GM12801 (cell line): Measurements from ENCODE around the gene SLC38A6.

Source experiments
- TF ChIP-seq, protein P1 (sequence below): IDR thresholded peaks from one replicate; pipeline ENCODE4 v1.5.1; 2011; ENCODE audit warnings: control low read depth; ENCODE audit not compliant: insufficient read length; ENCODE audit errors: extremely low read depth

Gene SLC38A6

DNA sequence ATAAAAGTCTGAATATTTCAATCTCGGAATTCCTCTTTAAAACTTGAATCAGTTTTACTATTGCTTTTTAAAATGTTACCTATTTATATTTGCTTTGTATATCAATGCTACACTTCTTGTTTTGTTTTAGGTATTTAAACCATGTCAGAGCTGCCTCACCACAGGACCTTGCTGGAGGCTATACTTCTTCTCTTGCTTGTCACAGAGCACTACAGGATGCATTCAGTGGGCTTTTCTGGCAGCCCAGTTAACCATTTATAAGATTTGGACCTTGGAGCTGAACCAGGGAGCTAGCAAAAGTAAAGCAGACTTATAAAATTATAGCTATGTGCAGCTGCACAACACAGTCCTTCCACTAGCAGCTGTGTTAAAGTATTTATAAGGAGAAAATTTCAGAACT, 12.9 kb upstream of the SLC38A6 start:
- TF ChIP-seq, protein P1, sequence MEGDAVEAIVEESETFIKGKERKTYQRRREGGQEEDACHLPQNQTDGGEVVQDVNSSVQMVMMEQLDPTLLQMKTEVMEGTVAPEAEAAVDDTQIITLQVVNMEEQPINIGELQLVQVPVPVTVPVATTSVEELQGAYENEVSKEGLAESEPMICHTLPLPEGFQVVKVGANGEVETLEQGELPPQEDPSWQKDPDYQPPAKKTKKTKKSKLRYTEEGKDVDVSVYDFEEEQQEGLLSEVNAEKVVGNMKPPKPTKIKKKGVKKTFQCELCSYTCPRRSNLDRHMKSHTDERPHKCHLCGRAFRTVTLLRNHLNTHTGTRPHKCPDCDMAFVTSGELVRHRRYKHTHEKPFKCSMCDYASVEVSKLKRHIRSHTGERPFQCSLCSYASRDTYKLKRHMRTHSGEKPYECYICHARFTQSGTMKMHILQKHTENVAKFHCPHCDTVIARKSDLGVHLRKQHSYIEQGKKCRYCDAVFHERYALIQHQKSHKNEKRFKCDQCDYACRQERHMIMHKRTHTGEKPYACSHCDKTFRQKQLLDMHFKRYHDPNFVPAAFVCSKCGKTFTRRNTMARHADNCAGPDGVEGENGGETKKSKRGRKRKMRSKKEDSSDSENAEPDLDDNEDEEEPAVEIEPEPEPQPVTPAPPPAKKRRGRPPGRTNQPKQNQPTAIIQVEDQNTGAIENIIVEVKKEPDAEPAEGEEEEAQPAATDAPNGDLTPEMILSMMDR = no peak

DNA sequence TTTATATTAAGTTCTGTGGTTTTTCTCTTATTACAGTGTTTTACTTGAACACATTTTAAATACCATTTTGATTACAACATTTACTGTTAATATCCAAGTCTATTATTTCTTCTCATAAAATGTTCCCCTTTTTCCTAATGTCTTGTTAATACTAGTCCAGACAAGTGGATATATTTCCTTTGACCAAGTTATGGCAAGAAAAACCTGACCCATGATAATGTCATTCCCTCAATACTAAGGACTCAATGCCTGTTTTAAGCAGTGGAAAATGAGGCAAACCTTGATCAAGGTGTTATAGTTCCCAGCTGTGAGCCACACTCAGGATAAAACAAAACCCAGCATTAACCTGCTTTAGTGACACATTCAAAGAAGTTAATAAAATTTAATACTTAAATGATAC, 12.4 kb upstream of the SLC38A6 start:
- TF ChIP-seq, protein P1 = no peak

DNA sequence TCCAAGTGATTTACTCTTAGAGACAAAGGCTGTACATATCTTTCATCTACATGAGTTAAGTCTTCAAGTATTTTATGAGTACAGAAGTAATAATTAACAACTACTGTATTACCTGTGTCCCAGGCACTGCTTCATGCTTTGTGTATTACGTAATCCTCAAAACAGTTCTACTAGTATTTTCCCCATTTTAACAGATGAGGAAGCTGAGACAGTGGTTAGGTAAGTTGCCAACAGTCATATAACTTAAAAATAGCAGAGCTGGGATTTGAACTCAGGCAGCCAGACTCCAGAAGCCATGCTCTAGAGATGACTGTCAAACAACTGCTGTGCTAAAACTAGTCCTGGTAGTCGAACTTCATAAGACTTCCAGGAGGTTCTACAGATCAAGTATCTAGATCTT, 10.9 kb upstream of the SLC38A6 start:
- TF ChIP-seq, protein P1 = no peak

DNA sequence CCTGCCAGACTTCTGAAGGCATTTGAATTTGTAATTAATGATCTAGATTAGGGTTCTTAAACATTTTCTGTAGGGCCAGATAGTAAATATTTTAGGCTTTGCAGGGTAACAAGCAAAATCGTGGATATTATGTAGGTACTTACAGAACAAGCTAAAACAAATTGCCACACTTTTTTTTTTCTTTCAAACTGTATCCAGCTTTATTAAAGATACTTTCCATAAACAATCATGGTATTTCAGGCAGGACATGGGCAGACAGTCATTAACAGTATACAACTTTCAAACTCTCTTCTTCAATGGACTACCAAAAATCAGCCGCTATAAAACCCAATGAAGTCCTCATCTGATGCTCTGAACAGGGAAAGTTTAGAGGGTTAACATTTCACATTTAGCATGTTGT, 9.8 kb upstream of the SLC38A6 start:
- TF ChIP-seq, protein P1 = no peak

DNA sequence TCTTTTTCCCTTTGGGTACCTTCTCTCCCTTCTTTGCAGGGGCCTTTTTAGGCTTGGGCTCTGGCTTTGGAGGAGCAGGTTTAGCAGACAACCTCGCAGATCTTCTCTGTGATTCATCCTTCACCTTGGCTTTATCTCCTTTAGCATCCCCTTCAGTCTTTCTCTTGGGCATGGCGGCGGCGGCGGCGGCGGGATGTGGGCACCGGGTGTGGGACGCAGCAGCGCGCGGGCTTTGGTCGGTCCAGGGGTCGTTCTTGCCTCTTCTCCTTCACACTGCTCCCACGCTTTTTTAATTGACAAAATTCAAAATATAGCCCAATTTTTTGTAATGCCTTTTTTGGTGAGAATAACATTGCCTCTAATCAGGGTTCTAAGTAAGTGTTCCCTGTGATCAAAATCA, 8.8 kb upstream of the SLC38A6 start:
- TF ChIP-seq, protein P1 = no peak

DNA sequence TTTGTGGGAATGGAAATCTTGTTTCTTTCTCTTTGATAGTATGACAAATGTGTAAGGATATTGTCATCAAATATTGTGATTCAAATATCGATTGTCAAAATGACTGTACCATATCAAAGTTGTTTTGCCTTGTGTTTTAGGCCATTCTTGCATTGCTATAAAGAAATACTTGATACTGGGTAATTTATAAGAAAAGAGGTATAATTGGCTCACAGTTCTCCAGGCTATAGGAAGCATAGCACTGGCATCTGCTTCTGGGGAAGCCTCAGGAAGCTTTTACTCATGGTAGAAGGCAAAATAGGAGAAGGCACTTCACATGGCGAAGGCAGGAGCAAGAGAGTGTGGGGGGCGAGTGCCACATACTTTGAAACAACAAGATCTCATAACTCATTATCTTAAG, 8.0 kb upstream of the SLC38A6 start:
- TF ChIP-seq, protein P1 = no peak

DNA sequence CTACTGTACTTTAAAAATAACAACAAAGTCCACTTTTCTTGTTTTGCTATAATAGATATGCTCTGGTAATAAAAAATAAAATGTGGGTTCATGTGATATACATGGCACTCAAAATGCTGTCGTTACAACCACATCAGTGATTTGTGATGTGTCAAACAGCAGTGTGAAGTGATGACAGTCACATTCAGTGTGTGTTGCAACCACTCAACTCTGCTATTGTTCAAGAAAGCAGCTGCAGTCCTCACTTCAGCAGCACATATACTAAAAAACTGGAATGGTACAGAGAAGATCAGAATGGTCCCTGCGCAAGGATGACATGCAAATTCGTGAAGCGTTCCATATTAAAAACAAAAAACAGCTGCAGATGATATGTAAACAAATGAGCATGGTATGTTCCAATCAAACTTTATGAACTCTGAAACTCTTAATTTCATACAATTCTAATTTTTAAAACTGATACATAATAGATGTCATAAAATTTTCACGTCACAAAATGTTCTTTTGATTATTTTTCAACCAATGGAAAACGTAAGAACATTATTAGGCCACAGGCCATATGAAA, 6.9 kb upstream of the SLC38A6 start:
- TF ChIP-seq, protein P1 = no peak

DNA sequence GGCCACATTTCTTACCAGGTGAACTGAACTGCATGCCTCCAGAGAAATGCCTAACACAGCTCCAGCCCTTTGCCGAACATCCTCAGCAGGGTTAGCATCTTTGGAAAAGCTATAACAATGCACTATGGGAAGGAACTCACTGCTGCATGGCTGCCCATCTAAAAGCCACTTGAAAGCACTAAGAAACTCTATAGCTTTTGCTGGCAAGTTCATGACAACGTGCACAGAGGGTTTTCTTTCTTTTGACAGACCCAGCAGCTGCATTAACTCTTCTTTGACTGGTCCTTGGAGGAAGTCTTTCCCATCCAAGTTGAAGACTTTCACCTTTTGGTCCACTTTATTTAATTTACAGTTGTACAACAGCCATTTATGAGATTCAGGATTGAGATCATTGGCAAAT, 5.5 kb upstream of the SLC38A6 start:
- TF ChIP-seq, protein P1 = no peak
